Measurements from ENCODE around the gene OSGEP. TPM values are rescaled to one million over a fixed set of nuclear protein-coding genes. Genes with fewer than 3 reads are reported as not detected.

Gene OSGEP
- total RNA-seq, 2 donors from 2014 or later = 48.9 to 55.3 TPM

Other genes with a start within 250 kb of the OSGEP start
- not detected for gene OR11H6, start 231.1 kb downstream of the OSGEP start, total RNA-seq
- not detected for gene OR11H7, start 225.8 kb downstream of the OSGEP start, total RNA-seq
- gene OR11H4, start 215.5 kb downstream of the OSGEP start, total RNA-seq = not detected
- gene TTC5, start 148.9 kb downstream of the OSGEP start, total RNA-seq = 10 to 100 TPM; 16.5 TPM
- 10 to 100 TPM; 20.2 to 26.3 TPM for gene CCNB1IP1, start 121.5 kb downstream of the OSGEP start, total RNA-seq
- 10 to 100 TPM; 18.1 to 22.3 TPM for gene PARP2, start 111.2 kb downstream of the OSGEP start, total RNA-seq
- 10 to 100 TPM; 36.9 to 43.9 TPM for gene TEP1, start 41.3 kb downstream of the OSGEP start, total RNA-seq
- under 1 TPM; 0.39 to 0.47 TPM for gene KLHL33, start 18.6 kb downstream of the OSGEP start, total RNA-seq
- gene APEX1, start 414 bp upstream of the OSGEP start, total RNA-seq = 100 to 1,000 TPM in 1 of 2 donors, 10 to 100 TPM in 1; 89.6 to 113 TPM
- gene PIP4P1, start 6.6 kb upstream of the OSGEP start, total RNA-seq = 10 to 100 TPM; 58.5 to 58.9 TPM
- 100 to 1,000 TPM in 1 of 2 donors, 10 to 100 TPM in 1; 79.8 to 127 TPM for gene PNP, start 14.6 kb upstream of the OSGEP start, total RNA-seq
- under 1 TPM; 0.47 TPM for gene RNASE10, start 50.7 kb upstream of the OSGEP start, total RNA-seq
- not detected for gene RNASE9, start 106.2 kb upstream of the OSGEP start, total RNA-seq
- not detected for gene RNASE11, start 133.2 kb upstream of the OSGEP start, total RNA-seq
- gene RNASE12, start 136.6 kb upstream of the OSGEP start, total RNA-seq = not detected
- not detected for gene OR6S1, start 186.9 kb upstream of the OSGEP start, total RNA-seq
- under 1 TPM in 1 of 2 donors, not detected in 1; 0.63 TPM for gene RNASE4, start 229.7 kb upstream of the OSGEP start, total RNA-seq
- gene ANG, start 234.0 kb upstream of the OSGEP start, total RNA-seq = under 1 TPM in 1 of 2 donors, not detected in 1; 0.40 TPM

All from T-helper 17 cell (primary cell).